ENCODE data around the gene ARHGAP12.
A peak's percentile ranks its signal among the peaks of the same experiment; 100 is the strongest.
"Not testable (repeated sequence)": the region's sequence is repeated elsewhere in the genome, so short reads cannot be mapped to it uniquely, and the experiment has no call there.

Gene ARHGAP12, protein sequence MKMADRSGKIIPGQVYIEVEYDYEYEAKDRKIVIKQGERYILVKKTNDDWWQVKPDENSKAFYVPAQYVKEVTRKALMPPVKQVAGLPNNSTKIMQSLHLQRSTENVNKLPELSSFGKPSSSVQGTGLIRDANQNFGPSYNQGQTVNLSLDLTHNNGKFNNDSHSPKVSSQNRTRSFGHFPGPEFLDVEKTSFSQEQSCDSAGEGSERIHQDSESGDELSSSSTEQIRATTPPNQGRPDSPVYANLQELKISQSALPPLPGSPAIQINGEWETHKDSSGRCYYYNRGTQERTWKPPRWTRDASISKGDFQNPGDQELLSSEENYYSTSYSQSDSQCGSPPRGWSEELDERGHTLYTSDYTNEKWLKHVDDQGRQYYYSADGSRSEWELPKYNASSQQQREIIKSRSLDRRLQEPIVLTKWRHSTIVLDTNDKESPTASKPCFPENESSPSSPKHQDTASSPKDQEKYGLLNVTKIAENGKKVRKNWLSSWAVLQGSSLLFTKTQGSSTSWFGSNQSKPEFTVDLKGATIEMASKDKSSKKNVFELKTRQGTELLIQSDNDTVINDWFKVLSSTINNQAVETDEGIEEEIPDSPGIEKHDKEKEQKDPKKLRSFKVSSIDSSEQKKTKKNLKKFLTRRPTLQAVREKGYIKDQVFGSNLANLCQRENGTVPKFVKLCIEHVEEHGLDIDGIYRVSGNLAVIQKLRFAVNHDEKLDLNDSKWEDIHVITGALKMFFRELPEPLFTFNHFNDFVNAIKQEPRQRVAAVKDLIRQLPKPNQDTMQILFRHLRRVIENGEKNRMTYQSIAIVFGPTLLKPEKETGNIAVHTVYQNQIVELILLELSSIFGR

DNA sequence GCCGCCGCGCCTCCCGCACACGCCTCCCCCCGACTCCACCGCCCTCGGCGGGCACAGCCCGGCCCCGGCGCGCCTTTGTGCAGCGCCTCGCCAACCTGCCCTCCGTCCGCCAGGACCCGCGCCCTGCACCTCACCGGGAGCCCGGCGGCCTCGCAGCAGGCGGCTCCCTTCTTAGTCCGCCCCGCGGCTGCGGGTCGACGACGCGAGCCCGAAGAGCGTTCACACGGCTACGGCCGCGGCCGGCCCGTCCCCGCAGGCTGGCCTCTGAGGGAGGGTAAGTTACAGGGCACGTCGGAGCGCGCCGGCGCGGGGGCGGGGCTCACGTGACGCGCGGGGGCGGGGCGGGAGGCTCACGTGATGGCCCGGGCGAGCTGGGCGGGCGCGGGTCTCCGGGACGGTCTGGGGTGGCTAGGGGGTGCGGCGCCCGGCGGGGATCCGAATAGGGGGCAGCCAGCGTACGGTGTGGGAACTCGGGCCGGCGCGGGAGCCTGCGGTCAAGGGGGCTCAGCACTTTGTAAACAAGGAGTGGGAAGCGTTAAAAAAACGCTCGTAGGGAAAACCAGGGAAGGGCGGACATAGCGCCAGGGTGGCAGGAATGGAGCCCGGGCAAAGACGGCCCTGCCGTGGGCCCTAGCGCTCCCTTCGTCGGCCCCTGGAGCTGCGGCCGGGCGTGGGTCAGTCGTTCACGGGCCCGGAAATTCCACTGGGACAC lies at the start of gene ARHGAP12:
TSS of gene ARHGAP12 (minus strand) at position 283 of the 712 bp plus-strand sequence. CDS start 19,976 bp downstream, outside the sequence.
- DNase-seq: peak in 1 of 2 donors; percentile 80

DNA sequence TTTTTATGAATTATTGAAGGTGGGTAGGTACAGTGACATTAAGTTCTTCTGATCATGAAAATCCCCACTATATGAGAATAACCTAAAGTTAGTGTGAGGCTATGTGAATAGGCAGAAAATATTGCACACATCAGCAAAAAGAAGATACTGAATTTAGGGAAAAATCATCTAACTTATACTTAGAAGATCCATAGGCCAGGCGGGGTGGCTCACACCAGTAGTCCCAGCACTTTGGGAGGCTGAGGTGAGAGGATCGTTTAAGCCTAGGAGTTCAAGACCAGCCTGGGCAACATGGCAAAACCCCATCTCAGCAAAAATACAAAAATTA lies 49.5 kb upstream of the ARHGAP12 start:
- DNase-seq: no peak

DNA sequence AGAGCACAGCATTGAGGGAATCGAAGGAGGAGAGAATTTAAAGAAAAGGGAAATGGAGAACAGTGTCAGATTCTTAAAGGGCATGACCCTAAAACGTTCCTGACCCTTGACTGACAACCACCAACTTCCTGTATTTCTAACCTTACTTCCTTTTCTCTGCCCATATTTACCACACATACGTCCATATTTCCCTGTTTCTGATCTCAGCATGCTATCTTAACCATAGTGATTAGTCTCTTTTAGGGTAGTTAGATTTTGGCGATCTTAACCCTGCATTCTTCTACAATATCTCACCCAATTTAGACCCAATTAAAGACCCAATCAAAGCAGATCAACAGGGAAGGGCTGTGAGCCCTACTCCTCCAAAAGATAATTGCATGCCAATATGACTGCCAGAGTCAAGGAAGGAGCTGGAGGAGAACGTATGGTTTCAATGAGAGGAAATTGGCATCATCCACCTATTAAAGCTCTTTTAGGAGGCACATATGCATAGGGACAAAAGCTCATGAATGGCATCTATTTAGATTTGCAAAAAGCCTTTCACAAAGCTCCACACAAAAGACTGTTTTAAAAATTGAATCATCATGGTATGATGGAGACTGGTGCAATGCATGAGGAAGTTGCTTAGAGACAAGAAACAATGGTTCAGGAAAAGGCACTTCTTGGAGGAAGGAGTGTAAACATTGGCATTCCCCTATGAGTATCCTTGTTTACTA lies 49.0 kb upstream of the ARHGAP12 start:
- DNase-seq: peak in 1 of 2 donors; percentile 82

DNA sequence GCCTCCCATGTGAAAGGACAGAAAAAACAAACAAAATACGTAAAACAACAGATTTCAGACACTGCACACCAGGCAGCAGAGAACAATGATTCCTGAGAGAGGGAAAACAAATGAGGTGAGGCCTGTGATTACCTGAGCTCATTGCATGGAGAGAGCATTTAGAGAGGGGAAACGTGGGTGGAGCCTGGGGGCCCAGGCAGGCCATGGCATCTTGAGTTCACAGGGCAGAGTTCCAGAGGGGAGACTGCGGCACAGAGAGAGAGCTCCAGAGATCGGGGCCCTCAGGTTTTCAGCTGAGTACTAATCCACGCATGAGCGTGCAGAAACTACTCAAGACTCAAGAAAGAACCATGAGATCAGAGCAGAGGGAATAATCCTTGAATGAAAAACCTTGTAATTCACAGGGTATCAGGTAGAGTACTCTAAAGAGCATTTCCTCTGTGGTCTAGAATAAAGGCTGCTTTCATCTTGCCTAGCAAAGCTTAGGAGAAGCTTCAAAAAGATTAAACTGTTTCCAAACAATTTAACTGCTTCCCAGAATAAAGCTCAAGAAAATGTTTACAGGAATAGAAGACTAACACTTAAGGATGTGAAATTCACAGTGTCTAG lies 46.6 kb upstream of the ARHGAP12 start:
- DNase-seq: no peak

DNA sequence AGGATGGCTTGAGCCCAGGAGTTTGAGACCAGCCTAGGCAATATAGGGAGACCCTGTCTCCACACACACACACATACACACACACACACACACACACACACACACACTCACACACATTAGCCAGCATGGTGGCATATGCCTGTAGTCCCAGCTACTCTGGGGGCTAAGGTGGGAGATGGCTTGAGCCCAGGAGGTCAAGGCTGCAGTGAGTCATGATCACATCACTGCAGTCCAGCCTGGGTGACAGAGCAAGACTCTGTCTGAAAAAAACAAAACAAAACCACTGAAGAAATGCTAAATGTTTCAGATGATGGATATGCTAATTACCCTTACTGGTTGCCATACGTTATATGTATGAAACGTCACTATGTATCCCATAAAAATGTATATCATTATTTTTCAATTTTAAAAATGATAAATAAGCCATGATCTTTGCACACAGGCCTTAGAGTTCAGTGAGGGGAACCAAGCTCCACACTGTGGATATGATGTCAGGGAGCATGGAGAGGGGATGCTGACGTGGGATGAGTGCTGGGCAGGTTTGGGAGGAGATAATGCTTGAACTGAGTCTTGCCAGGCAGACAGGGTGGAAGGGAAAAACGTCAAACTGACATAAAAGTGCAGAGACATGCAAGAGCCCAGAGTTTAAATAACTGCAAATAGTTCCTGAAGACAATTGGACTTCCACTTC lies 45.9 kb upstream of the ARHGAP12 start:
- no peak for DNase-seq

DNA sequence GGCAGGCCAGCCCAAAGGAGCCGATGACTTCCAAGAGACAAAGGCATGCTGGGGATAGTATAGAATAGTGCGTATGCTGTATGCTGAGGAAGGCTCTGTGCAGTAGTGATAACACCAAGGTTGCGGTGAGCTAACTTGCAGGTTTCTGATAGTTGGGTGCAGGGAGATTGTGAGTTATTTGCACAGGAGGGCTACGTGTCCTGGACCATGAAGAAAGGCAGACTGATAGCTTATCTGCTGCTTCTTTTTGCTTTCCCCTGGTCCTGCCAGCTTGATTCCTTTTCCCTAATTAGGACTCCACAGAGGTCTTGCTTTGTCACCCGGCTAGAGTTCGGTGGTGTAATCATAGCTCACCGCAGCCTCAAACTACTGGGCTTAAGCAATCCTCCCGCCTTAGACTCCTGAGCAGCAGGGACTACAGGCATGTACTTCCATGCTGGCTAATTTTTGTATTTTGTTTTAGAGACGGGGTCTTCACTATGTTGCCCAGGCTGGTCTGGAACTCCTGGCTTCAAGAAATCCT lies 43.9 kb upstream of the ARHGAP12 start:
- no peak for DNase-seq

DNA sequence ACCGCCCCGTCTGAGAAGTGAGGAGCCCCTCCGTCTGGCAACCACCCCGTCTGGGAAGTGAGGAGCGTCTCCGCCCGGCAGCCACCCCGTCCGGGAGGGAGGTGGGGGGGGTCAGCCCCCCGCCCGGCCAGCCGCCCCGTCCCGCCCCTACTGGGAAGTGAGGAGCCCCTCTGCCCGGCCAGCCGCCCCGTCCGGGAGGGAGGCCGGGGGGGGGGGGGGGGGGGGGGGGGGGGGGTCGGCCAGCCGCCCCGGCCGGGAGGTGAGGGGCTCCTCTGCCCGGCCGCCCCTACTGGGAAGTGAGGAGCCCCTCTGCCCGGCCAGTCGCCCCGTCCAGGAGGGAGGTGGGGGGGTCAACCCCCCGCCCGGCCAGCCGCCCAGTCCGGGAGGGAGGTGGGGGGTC lies 41.2 kb upstream of the ARHGAP12 start:
- not testable (repeated sequence) for DNase-seq

DNA sequence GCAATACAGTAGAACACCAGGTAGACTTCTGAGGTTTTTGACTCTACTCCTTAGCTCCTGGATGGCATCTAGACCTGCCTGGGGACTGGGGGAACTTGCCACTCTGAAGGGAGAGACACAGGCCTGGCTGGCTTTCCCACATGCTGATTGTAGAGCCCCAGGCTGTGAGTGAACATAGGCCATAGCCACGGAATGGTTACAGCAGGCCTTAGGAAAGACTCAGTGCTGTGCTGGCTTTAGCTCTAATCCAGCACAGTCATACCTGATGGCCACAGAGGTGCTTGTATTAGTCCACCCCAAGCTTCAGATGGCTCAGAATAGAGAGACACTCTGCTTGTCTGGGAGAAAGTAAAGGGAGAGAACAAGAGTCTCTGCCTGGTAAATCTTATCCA lies 35.0 kb upstream of the ARHGAP12 start:
- DNase-seq: no peak

DNA sequence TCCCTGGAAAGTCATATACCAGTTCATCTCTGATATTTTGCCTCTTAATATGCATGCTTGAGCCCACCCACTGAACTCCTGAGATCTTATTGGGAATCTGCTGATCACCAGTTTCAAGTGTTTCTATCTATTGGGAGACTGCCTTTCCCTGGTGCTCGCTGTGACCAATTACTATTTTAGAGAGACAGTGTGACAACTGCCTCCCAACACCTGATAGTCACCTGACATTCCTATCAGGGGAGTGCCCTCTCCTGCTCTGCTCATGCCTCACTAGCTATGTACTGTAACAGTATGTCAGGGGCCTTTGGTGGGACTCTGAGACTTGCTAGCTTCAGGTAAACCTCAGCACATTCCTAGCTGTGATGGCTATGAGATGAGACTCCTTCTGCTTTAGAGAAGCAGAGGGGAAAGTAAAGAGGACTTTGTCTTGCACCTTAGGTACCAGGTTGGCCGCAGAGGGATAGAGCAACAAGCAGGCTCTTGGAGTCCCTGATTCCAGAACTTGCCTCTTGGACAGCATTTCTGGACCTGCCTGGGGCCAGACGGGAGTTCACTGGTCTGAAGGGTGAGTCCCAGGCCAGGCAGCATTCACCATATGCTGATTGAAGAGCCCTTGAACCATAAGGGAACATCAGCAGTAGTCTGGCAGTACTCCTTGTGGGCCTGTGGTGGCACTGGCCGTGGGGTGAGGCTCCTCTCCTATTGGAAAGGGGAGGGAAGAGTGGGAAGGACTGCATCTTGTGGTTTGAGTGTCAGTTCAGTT lies 34.4 kb upstream of the ARHGAP12 start:
- no peak for DNase-seq

DNA sequence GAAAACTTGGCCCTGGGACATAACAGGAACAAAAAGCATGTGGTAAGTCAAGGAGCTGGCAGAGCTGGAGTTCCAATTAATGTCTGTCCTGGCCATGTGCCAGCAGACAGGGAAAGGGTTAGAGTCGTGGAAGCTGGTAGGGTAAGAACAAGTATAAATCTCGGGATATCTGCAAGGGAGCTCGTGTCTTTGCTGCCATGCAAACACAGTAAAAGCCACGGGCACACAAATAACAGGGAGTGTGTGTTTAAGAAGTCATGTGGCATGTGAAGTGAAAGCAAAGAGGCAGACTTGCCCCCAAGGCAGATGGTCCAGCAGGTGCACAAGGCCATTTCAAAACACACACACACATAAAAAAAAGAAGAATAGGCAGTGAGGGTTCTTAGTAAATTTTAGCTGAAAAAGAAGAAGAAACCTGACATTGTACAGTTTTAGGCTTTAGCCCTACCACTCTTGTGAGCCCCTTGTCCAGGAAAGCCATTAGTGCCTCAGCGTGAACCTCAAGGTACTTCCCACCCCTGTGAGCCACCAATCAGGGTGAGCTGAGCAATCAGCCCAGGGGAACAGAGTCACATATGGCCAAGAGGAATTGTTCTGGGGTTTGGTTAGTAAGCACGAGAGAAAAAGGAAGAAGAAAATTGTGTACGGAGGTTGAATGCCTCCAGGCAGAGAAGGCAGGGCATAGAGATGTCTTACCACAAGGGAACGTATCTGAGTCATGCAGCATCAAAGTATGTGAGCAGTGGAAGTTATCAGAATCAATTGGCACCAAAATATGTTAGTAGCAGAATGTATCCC lies 32.8 kb upstream of the ARHGAP12 start:
- peak in 1 of 2 donors; percentile 63 for DNase-seq

DNA sequence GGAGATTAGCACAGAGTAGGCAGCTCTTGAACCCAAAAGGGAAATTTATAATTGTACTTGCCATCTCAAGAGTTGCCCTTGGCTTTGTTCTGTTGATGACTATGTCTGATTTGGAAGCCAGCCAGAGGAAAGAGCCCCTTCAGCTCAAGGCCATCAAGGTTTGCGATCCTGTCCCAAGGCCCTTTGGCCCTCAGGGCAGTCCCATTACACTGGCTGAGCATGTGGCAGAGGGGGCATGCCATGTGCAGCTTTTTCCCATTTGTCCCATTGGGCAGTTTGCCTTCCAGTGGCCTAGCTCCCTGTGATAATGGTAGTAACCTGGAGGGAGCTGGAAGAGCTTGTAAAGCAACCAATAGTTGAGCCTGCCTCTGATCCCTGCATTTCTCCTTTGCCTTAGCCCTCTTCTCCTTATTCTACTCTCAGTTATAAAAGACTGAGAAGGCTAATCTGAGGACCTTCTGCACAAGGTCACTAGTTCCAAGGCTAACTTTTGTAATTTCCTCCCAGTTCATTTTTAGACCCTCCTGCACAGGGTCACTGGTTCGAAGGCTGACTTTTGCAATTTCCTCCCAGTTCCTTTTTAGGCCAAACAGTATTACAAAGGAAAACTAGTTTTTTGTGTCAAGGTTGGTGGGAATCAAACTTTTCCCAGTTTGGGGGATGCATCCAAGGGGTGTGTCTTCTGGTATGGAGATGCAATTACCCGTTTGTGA lies 31.0 kb upstream of the ARHGAP12 start:
- no peak for DNase-seq

DNA sequence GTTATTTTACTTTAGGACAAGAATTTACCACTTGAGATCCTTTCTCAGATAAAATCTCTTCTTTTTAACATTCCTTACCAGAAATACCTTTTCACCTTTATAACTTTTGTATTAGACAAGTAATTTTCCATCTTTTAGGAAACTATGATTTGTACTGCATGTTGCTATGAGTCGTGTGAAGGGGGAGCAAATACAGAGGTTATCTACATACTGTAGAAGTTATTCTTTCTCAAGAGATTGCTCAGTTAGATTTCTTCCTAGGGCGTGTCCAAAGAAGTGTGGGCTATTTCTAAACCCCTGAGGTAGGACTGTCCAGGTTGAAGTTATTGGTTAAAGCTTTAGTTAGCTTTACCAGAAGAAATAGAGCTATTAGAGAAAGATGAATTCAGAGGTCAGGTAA lies 30.2 kb upstream of the ARHGAP12 start:
- DNase-seq: no peak

DNA sequence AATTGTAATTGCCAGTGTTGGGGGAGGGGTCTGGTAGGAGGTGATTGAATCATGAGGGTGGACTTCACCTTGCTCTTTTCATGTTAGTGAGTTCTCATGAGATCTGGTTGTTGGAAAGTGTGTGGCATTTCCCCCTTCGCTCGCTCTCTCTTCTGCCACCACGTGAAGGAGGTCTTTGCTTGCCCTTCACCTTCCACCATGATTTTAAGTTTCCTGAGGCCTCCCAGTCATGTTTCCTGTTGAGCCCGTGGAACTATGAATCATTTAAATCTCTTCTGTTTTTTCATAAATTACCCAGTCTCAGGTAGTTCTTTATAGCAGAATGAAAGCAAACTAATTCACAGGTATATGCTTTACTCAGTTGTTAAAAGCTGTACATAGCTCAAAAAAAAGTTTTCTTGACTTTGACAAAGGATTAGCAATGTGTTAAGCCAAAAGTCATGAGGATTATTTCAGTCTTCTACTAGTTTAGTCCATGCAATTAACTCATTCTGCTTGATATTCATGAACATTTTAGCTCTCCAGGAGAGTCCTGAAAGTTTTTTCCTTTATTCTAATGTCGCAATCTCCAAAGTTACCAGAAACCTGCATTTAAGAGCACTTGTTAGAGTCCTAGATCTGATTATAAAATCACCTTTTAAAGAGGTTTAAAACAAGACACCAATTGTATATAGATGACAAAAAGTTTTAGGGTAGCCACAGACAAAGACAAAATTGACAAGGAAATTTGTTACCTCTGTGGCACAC lies 27.7 kb upstream of the ARHGAP12 start:
- DNase-seq: no peak

DNA sequence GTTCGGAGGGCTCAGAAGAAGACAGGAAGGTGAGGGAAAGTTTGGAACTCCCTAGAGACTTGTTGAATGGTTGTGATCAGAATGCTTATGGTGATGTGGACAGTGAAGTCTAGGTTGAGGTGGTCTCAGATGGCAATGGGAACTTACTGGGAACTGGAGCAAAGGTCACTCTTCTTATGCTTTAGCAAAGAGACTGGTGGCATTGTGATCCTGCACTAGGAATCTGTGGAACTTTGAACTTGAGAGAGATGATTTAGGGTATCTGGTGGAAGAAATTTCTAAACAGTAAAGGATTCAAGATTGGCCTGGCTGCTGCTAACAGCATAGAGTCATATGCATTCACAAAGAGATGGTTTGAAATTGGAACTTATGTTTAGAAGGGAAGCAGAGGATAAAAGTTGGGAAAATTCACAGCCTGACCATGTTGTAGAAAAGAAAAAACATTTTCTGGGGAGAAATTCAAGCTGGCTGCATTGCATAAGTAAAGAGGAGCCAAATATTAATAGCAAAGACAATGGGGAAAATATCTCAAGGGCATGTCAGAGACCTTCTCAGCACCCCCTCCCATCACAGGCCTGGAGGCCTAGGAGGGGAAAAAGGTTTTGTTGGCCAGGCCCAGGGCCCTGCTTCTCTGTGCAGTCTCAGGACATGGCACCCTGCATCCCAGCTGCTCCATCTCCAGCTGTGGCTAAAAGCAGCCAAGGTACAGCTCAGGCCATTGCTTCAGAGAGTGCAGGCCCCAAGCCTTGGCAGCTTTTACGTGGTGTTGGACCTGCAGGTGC lies 26.0 kb upstream of the ARHGAP12 start:
- DNase-seq: no peak

DNA sequence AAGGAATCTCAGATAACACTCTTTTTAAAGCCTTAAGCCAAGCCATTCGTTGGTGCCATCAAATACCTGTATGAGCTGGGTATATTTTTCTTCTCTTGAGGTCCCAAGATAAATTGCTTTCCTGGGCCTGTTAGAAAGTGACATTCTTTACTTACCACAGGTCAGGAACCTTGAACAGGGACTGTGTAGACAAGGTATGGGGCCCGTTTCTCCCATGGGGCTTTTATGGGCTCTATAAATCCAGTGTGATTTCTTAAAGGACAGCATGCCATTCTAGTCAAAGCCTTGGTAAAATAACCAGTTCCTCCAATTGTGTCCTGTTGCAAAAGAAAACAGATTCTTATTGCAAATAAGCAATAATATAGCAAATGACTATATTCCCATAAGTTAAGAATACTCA lies 24.8 kb upstream of the ARHGAP12 start:
- DNase-seq: no peak

DNA sequence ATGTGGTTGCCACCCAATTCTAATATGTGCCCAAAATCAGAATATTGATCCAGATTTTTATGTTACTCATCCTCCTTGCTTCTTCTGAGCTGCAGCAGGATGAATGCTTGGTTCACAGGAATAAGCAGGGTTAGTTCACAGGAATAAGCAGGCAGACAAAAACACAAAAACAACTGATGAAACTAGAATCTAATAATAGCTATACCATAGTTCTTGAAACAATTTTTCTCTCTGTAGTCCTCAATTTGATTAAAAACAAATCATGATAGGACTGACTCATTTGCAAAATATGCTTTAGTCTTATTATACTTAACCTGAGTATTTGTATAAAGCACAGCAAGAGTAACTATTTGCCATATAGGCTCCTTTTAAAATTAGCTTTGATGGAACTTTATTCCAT lies 24.4 kb upstream of the ARHGAP12 start:
- DNase-seq: no peak

DNA sequence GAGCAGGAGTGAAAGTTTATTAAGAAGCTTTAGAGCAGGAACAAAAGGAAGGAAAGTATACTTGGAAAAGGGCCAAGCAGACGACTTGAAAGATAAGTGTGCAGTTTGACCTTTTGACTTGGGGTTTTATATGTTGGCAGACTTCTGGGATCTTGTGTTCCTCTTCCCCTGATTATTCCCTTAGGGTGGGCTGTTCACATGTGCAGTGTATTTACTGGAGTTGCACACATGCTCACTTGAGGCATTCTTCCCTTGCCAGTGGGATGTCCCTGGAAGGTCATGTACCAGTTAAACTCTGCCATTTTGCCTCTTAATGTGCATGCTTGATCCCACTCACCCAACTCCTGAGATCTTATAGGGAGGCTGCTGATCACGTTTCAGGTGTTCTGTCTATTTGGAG lies 23.4 kb upstream of the ARHGAP12 start:
- DNase-seq: peak in 1 of 2 donors; percentile 60

DNA sequence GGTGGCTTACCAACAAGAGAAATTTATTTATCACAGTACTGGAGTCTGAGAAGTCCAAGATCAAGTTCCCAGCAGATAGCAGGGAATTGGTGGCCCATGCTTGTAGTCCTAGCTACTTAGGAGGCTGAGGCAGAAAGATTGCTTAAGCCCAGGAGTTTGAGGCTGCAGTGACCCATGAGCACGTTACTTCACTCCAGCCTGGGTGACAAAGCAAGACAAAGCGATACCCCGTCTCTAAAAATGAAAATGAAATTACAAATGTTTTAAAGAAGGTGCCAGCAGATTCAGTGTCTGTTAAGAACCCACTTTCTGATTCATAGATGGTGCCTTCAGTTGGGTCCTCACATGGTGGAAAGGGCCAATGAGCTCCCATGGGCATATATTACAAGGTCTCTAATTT lies 20.6 kb upstream of the ARHGAP12 start:
- peak in 1 of 2 donors; percentile 48 for DNase-seq

Data from bone marrow (tissue), 2 donors.